Keratinocyte (primary cell): Measurements from ENCODE around the gene ARL4C. TPM values are rescaled to one million over a fixed set of nuclear protein-coding genes. Genes with fewer than 3 reads are reported as not detected.

ENCODE experiments used
- DNase-seq: peaks from one replicate; pipeline ENCODE4 v3.0.0-alpha.2; 2011; ENCODE audit warnings: low read depth, missing footprints, low spot score
- FAIRE-seq: peaks from 2 replicates; lab custom pipeline; 2011; peaks lifted over from hg19 to GRCh38; lab: Jason Lieb, UNC
- H2AFZ ChIP-seq: 2 replicates; pipeline ENCODE4 v1.6.0; 2012; ENCODE audit warnings: low read length, control low read depth, inconsistent platforms; ENCODE audit not compliant: control insufficient read depth
- H3K27ac ChIP-seq: 2 replicates; pipeline ENCODE4 v1.5.1; 2011; ENCODE audit warnings: low read length; ENCODE audit not compliant: control insufficient read depth, insufficient read depth
- H3K27me3 ChIP-seq: 3 replicates; pipeline ENCODE4 v1.6.0; 2011; ENCODE audit warnings: low read length; ENCODE audit not compliant: control insufficient read depth, insufficient read depth; ENCODE audit errors: extremely low read depth
- H3K36me3 ChIP-seq, 2 experiments: 2 replicates in 1 of 2; 3 replicates in 1 of 2; pipeline ENCODE4 v1.5.1; 2011; ENCODE audit warnings: low read length in 2 of 2, mild to moderate bottlenecking in 1 of 2; ENCODE audit not compliant: control insufficient read depth in 2 of 2, insufficient read depth in 2 of 2; ENCODE audit errors: extremely low read depth in 1 of 2
- H3K4me1 ChIP-seq: 3 replicates; pipeline ENCODE4 v1.5.1; 2011; ENCODE audit warnings: low read length; ENCODE audit not compliant: control insufficient read depth, insufficient read depth; ENCODE audit errors: extremely low read depth
- H3K4me2 ChIP-seq: 3 replicates; pipeline ENCODE4 v1.6.0; 2011; ENCODE audit warnings: low read depth, low read length; ENCODE audit not compliant: control insufficient read depth, insufficient read depth; ENCODE audit errors: extremely low read depth
- H3K4me3 ChIP-seq, 3 experiments: fragments of 200-600 bp in 1 of 3; sonication (generic) in 1 of 3; 2 replicates in 2 of 3; 3 replicates in 1 of 3; pipeline ENCODE4 v1.5.1; 2011 to 2016; ENCODE audit warnings: low read length in 3 of 3, mild to moderate bottlenecking in 3 of 3, control low read depth in 2 of 3, inconsistent platforms in 1 of 3, low read depth in 1 of 3, mixed read lengths in 1 of 3, mixed run types in 1 of 3, moderate library complexity in 1 of 3; ENCODE audit not compliant: control insufficient read depth in 2 of 3, insufficient read depth in 2 of 3; ENCODE audit errors: extremely low read depth in 1 of 3
- H3K79me2 ChIP-seq: 2 replicates; pipeline ENCODE4 v1.6.0; 2012; ENCODE audit warnings: low read length; ENCODE audit not compliant: control insufficient read depth, insufficient read depth
- H3K9ac ChIP-seq: 3 replicates; pipeline ENCODE4 v1.6.0; 2011; ENCODE audit warnings: low read length; ENCODE audit not compliant: control insufficient read depth, insufficient read depth; ENCODE audit errors: extremely low read depth
- H3K9me1 ChIP-seq: 3 replicates; pipeline ENCODE4 v1.6.0; 2011; ENCODE audit warnings: low read length; ENCODE audit not compliant: control insufficient read depth, insufficient read depth; ENCODE audit errors: extremely low read depth
- H3K9me3 ChIP-seq: 2 replicates; pipeline ENCODE4 v1.5.1; 2012; ENCODE audit warnings: low read depth, low read length; ENCODE audit not compliant: control insufficient read depth
- H4K20me1 ChIP-seq: 3 replicates; pipeline ENCODE4 v1.6.0; 2011; ENCODE audit warnings: low read length; ENCODE audit not compliant: control insufficient read depth, insufficient read depth; ENCODE audit errors: extremely low read depth
- EZH2 ChIP-seq: IDR thresholded peaks from one replicate; pipeline ENCODE4 v1.6.1; 2012; ENCODE audit warnings: inconsistent platforms, mild to moderate bottlenecking, low read length, moderate library complexity
- dilution Hi-C: fragments of 300-500 bp; cut with MboI; formaldehyde crosslinking; loops from one replicate; pipeline ENCODE4 v1.7.0; 2020; ENCODE audit warnings: low sequenced_read_pairs; ENCODE audit not compliant: extremely low pct_ligation_motif_present
- polyA plus RNA-seq, 5 experiments: library from polyadenylated mRNA; depleted of rRNA in 3 of 5; stranded (reverse) in 3 of 5; stranded (forward) in 1 of 5; unstranded in 1 of 5; fragments of >200 nt; gene quantifications; 1 replicate in 1 of 5; 2 replicates in 3 of 5; 3 replicates in 1 of 5; pipeline versions ENCODE4 v1.2.1 to v1.2.3, GENCODE V29; 2011 to 2012; ENCODE audit warnings: missing spikeins in 2 of 5, low read depth in 1 of 5, low replicate concordance in 1 of 5
- TF ChIP-seq, protein P1 (sequence below), 3 experiments: IDR thresholded peaks in 1 of 3; conservative IDR thresholded peaks in 1 of 3; optimal IDR thresholded peaks in 1 of 3; 2 replicates in 2 of 3; 3 replicates in 1 of 3; pipeline versions ENCODE3 to v1.5.1; 2011; ENCODE audit warnings: low read length in 3 of 3, mild to moderate bottlenecking in 3 of 3, moderate library complexity in 2 of 3, control low read depth in 1 of 3, inconsistent platforms in 1 of 3; ENCODE audit not compliant: insufficient read depth in 2 of 3; ENCODE audit errors: extremely low read depth in 1 of 3

Gene ARL4C
- polyA plus RNA-seq, 1 donor (not counting 4 experiments of a cell fraction or from before 2014, with no cell fraction given): 79.5 TPM

DNA sequence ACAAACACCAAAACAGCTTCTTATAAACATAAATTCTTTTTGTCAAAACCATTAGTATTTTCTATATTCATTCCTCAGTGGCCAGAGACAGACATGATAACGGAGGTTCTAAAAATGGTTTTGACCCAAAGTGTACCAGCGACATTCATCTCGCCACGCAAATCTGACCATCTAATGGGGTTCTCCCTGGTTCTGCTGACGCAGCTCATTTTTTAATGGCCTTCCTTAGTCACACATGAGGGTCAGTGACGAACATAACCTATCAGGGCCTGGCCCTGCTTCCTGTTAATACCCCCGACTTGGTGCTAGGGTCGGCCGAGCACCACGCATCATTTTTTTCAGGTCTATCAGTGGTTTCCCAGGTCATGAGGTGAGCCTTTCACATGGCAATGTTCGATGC, 45.9 kb upstream of the ARL4C start:
- Histone ChIP-seq H3K9ac (no peak overlapping the region), H3K27me3 (no peaks in the 10 kb centered on the region), H3K4me3 (no peak overlapping the region), H3K9me1 (no peaks in the 10 kb centered on the region), H4K20me1 (no peaks in the 10 kb centered on the region), H3K36me3 (no peaks in the 10 kb centered on the region), H3K79me2 (no peaks in the 10 kb centered on the region), H3K4me2 (no peak overlapping the region), H3K4me1 (peaks cover 7% of the 10 kb centered on the region), H3K9me3 (no peaks in the 10 kb centered on the region), H3K27ac (no peak overlapping the region), H2AFZ (no peak overlapping the region)
- DNase-seq (no peak), FAIRE-seq (no peak)
- TF ChIP-seq EZH2: no peak
- TF ChIP-seq, protein P1, sequence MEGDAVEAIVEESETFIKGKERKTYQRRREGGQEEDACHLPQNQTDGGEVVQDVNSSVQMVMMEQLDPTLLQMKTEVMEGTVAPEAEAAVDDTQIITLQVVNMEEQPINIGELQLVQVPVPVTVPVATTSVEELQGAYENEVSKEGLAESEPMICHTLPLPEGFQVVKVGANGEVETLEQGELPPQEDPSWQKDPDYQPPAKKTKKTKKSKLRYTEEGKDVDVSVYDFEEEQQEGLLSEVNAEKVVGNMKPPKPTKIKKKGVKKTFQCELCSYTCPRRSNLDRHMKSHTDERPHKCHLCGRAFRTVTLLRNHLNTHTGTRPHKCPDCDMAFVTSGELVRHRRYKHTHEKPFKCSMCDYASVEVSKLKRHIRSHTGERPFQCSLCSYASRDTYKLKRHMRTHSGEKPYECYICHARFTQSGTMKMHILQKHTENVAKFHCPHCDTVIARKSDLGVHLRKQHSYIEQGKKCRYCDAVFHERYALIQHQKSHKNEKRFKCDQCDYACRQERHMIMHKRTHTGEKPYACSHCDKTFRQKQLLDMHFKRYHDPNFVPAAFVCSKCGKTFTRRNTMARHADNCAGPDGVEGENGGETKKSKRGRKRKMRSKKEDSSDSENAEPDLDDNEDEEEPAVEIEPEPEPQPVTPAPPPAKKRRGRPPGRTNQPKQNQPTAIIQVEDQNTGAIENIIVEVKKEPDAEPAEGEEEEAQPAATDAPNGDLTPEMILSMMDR (optimal IDR thresholded peaks at IDR 0.05 in 1 of 3, IDR thresholded peaks at IDR 0.05 in 1 of 3, conservative IDR thresholded peaks at IDR 0.05 in 1 of 3; ENCODE audit: extremely low read depth in 1 of 3, insufficient read depth in 2 of 3, low read length in 3 of 3): no peak
- dilution Hi-C loops: no loop called here

DNA sequence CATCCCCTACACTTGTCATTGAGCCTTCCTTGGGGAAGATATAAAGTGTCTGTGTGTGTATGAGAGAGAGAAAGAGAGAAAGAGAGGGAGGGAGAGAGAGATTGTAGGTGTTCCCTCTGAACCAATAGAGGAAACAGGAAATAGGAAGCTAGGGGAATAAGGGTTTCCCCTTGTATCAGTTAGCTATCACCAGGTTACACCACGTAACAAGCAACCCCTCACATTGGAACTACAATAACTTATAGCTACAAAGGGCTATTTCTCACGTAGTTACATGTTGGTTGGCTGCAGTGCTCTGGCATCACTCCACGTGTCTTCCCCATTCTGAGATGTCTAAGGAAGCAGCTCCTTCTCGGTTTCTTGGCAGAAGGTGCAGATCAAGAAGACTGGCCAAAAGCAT, 41.0 kb upstream of the ARL4C start:
- no peak overlapping the region for H3K27ac ChIP-seq
- dilution Hi-C loops: no loop called here
- FAIRE-seq: no peak
- no peak for TF ChIP-seq EZH2
- H3K9me3 ChIP-seq: no peaks in the 10 kb centered on the region
- no peak for DNase-seq
- H3K79me2 ChIP-seq: no peaks in the 10 kb centered on the region
- no peak overlapping the region for H3K4me3 ChIP-seq
- H3K27me3 ChIP-seq: no peaks in the 10 kb centered on the region
- H3K4me1 ChIP-seq: no peaks in the 10 kb centered on the region
- no peak overlapping the region for H3K9ac ChIP-seq
- no peaks in the 10 kb centered on the region for H3K9me1 ChIP-seq
- H2AFZ ChIP-seq: no peak overlapping the region
- H3K36me3 ChIP-seq: no peaks in the 10 kb centered on the region
- H4K20me1 ChIP-seq: no peaks in the 10 kb centered on the region
- H3K4me2 ChIP-seq: no peak overlapping the region
